Ovary (tissue), 10 donors: ENCODE data around the gene PALS1. TPM values are rescaled to one million over a fixed set of nuclear protein-coding genes. Genes with fewer than 3 reads are reported as not detected.

Experiments used
- DNase-seq, 5 donors: peaks; one replicate each; pipeline ENCODE4 v3.0.0-alpha.2; 2019 to 2020
- H3K27ac ChIP-seq, 2 donors: fragments of 200-600 bp; one replicate each; pipeline versions ENCODE4 v1.5.1 to v1.8.0; 2019 to 2022
- H3K27me3 ChIP-seq: fragments of 200-600 bp; one replicate; pipeline ENCODE4 v1.8.0; 2022
- H3K36me3 ChIP-seq: fragments of 200-600 bp; sonication (generic); one replicate; pipeline ENCODE4 v1.5.1; 2019
- H3K4me1 ChIP-seq: one replicate; pipeline ENCODE4 v1.8.1; 2013; ENCODE audit warnings: mild to moderate bottlenecking, moderate library complexity; ENCODE audit not compliant: insufficient read depth
- H3K4me3 ChIP-seq: fragments of 200-600 bp; sonication (generic); one replicate; pipeline ENCODE4 v1.5.1; 2017
- H3K9me3 ChIP-seq, 2 donors: fragments of 200-600 bp in 1 of 2; sonication (generic) in 1 of 2; one replicate each; pipeline versions ENCODE4 v1.5.1 to v1.8.1; 2013 to 2019; ENCODE audit warnings: mild to moderate bottlenecking in 1 of 2, moderate library complexity in 1 of 2
- EP300 ChIP-seq: sonication (generic); formaldehyde crosslinking; IDR thresholded peaks from one replicate; pipeline ENCODE4 v1.6.1; 2017; ENCODE audit warnings: antibody characterized with exemption
- POLR2A ChIP-seq: fragments of 450-650 bp; IDR thresholded peaks from one replicate; pipeline ENCODE4 v1.6.1; 2017; ENCODE audit warnings: antibody characterized with exemption, mild to moderate bottlenecking, moderate library complexity
- WGBS, 3 donors: extraction: QIAGEN DNeasy Blood & Tissue Kit in 1 of 3; methylation state at CpG; one replicate each; pipeline versions ENCODE4 v1.1.5 to v1.1.7; 2013 to 2017; 5-methylcytosine and 5-hydroxymethylcytosine counted together
- intact Hi-C, 4 donors: fragments of 100-400 bp; cut with DNase I; formaldehyde crosslinking; loops; one replicate each; pipeline versions ENCODE4 v1.11.0 to v1.15.1; 2022 to 2023
- long read RNA-seq, 3 donors: library from polyadenylated mRNA in 2 of 3; unstranded in 2 of 3; transcript quantifications; one replicate each; pipeline ENCODE4 v2.0.0 and lab custom pipeline, GENCODE V29; 2021 to 2026
- polyA plus RNA-seq, 2 donors: library from polyadenylated mRNA; stranded (reverse); fragments of 200-250 nt in 1 of 2; fragments of 350-450 nt in 1 of 2; fragmentation: Illumina TruSeq in 1 of 2; extraction: RNeasy Lipid Tissue Mini Kit (QIAGEN cat#74804) in 1 of 2; gene quantifications; one replicate each; pipeline ENCODE4 v1.2.3, GENCODE V29; 2013 to 2014
- total RNA-seq, 7 donors: library from RNA; depleted of rRNA in 2 of 7; stranded (reverse); fragments of >200 nt in 2 of 7; fragmentation: NEBNext Ultra II Directional in 3 of 7; extraction: Animal tissue kit (Norgen Biotek cat#: 25700) in 3 of 7; gene quantifications; one replicate each; pipeline versions ENCODE4 v1.1.0 to v1.2.4, GENCODE V29; 2016 to 2023
- TF ChIP-seq, protein P1 (sequence below), 3 donors: fragments of 450-650 bp in 2 of 3; fragments of 200-600 bp in 1 of 3; IDR thresholded peaks; one replicate each; pipeline versions ENCODE4 v1.5.1 to v1.8.0; 2016 to 2022; ENCODE audit warnings: antibody characterized with exemption in 3 of 3, mild to moderate bottlenecking in 1 of 3
- donor health status: DM: no; HTN: no; CAD: no; lungs with moderate emphysema.
- donor health status: DM: no; HTN: no; CAD: no.
- donor health status: Bipolar disorder and iron deficiency.
- donor health status: DM: yes; HTN: yes; CAD: no.
- donor health status: DM: no; HTN: no; CAD: no.
- donor health status: DM: yes; HTN: yes; CAD: no.

Gene PALS1
- total RNA-seq (10 to 100 TPM; 10.3 to 15.7 (median 14.0) TPM), polyA plus RNA-seq (10 to 100 TPM in 1 of 2 donors, 1 to 10 TPM in 1; 4.9 to 10.4 TPM)
- long read RNA-seq, donor 1, full-length matches to known transcripts: 1 of 21 reads
- long read RNA-seq, donor 1, partial matches to known transcripts: 16 of 21 reads
- long read RNA-seq, donor 1, other reads (novel, unspliced or antisense): 4 of 21 reads
- long read RNA-seq, donor 2, full-length matches to known transcripts: 9 of 27 reads
- long read RNA-seq, donor 2, partial matches to known transcripts: 18 of 27 reads
- long read RNA-seq, donor 2, other reads (novel, unspliced or antisense): 0 of 27 reads
- long read RNA-seq, donor 3, full-length matches to known transcripts: 10 of 17 reads
- long read RNA-seq, donor 3, partial matches to known transcripts: 4 of 17 reads
- long read RNA-seq, donor 3, other reads (novel, unspliced or antisense): 3 of 17 reads

DNA sequence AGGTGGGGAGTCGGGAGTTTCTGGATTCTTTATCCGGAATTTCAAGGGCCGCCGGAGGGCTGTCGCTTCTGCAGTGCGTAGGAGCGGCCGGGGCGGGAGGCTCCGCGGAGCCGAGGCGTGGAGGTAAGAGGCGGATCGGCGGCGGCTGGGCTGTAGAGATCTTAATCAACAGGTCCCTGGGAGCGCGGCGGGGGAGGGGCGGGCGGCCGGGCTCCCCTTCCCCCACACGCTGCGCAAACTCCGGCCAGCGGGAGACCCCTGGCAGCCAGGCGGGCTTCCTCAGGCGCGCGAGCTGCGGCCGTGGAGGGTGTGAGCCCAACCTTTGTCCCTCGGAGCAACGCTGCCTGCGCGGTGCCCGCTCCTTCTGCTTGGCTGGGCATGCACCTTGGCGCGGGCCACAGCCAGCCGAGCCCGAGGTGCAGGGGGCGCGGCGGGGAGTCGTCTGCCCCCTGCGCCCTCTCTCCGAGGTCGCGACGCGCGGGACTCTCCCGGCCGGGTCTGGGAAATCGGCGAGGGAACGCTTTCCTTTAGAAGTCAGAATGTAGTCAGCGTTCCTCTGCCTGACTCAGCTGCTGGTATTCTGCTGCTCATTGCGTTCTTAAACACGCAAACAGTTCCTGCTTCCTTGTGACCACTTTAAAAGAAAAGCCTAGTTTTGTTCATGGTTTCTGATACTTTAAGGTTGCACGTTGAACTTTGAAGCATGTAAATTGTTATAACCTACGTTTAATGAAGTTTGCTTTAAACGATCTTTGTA, at the start of gene PALS1:
Gene PALS1, plus strand, starts transcription at position 25 of the 757 bp plus-strand sequence. CDS start 37,736 bp downstream, outside the sequence.
- H3K36me3 ChIP-seq: no peaks in the 10 kb centered on the region
- H3K4me3 ChIP-seq: peak within 1 kb of the TSS; percentile 76
- H3K27me3 ChIP-seq: no peaks in the 10 kb centered on the region
- TF ChIP-seq EP300 (no peak), POLR2A (peak; percentile 40)
- TF ChIP-seq, protein P1, sequence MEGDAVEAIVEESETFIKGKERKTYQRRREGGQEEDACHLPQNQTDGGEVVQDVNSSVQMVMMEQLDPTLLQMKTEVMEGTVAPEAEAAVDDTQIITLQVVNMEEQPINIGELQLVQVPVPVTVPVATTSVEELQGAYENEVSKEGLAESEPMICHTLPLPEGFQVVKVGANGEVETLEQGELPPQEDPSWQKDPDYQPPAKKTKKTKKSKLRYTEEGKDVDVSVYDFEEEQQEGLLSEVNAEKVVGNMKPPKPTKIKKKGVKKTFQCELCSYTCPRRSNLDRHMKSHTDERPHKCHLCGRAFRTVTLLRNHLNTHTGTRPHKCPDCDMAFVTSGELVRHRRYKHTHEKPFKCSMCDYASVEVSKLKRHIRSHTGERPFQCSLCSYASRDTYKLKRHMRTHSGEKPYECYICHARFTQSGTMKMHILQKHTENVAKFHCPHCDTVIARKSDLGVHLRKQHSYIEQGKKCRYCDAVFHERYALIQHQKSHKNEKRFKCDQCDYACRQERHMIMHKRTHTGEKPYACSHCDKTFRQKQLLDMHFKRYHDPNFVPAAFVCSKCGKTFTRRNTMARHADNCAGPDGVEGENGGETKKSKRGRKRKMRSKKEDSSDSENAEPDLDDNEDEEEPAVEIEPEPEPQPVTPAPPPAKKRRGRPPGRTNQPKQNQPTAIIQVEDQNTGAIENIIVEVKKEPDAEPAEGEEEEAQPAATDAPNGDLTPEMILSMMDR (IDR thresholded peaks at IDR 0.05): no peak
- intact Hi-C loops: no loop called here
- no peaks in the 10 kb centered on the region for H3K9me3 ChIP-seq
- DNase-seq: peak in 1 of 5 donors; percentile 56
- peak within 1 kb of the TSS; percentile 90 to 95 for H3K27ac ChIP-seq
- 0% methylated on average over 42 to 64 of the region's 64 CpGs for WGBS, 3 donors
- no peaks in the 10 kb centered on the region for H3K4me1 ChIP-seq

DNA sequence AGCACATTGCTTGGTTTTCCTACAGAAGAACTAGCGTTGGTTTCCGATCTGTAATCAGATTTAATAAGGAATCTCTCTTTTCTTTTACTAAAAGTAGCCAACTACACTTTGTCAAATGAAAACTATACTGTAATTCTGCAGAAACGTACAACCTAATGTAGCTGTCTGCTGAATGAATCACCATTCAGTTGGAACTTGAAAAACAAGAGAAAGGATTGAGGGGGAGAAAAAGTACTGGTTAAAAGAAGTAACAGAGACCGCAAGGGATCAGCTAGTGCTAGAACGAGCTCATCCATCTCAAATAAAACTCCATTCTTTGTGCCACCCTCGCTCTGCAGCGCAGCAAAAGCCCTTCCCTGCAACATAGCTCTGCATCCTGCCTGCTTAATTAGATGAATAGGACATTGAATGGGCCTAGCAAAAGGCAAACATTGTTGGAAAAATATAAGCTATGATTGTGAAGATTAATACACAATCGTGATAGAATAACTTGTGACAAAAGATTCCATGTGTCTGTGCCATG, 49.4 kb upstream of the PALS1 start:
- Histone ChIP-seq H3K36me3 (no peaks in the 10 kb centered on the region), H3K4me1 (no peaks in the 10 kb centered on the region), H3K9me3 (no peaks in the 10 kb centered on the region), H3K27me3 (no peaks in the 10 kb centered on the region), H3K27ac (no peak overlapping the region), H3K4me3 (no peak overlapping the region)
- DNase-seq: no peak
- intact Hi-C loops: no loop called here
- 74 to 83% (median 81%) methylated on average over 8 of the region's 8 CpGs for WGBS, 3 donors
- no peak for TF ChIP-seq POLR2A
- TF ChIP-seq, protein P1 (IDR thresholded peaks at IDR 0.05): no peak
- no peak for TF ChIP-seq EP300

DNA sequence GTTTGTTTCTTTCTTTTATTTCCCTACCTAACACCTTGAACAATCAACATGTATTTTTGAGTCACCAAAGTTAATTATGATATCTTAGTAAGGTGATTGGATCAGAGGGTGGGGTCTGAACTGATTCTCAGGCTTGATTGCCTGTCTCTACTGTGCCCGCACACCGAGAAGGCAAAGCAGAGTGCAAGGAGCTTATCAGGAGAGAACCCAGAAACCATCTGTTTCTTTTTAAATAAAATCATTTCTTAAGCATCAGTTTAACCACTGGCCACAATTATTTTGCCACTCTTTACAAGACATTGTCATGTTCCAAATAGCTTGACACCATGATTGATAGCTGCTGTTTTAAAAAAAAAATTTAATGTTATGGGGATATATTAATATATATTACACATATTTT, 48.9 kb upstream of the PALS1 start:
- DNase-seq: no peak
- no peaks in the 10 kb centered on the region for H3K9me3 ChIP-seq
- H3K36me3 ChIP-seq: no peaks in the 10 kb centered on the region
- intact Hi-C loops: no loop called here
- H3K27me3 ChIP-seq: no peaks in the 10 kb centered on the region
- 71 to 80% (median 74%) methylated on average over 2 of the region's 2 CpGs for WGBS, 3 donors
- H3K4me1 ChIP-seq: no peaks in the 10 kb centered on the region
- no peak for TF ChIP-seq EP300
- H3K27ac ChIP-seq: no peak overlapping the region
- no peak overlapping the region for H3K4me3 ChIP-seq

DNA sequence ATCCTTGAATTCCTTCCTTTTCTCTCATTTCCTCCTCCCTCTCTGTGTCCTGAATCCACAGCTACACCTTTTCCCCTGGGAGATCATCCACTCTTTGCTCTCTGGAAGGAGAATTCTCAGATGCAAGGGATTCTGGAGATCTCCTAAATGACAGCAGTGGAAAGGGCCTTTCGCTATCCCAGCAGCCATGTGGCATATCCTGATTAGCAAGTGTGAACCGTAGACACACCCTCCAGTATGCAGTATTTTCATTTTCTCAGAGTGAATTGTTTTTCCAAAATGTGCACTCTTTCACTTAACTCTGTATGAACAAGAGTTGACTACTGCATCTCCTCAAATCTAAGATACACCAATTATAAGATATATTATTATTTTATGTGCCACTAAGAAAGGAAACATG, 46.0 kb upstream of the PALS1 start:
- H3K27me3 ChIP-seq: no peaks in the 10 kb centered on the region
- 27 to 44% (median 28%) methylated on average over 2 of the region's 2 CpGs for WGBS, 3 donors
- intact Hi-C loops: no loop called here
- DNase-seq: no peak
- no peak overlapping the region for H3K27ac ChIP-seq
- TF ChIP-seq, protein P1 (IDR thresholded peaks at IDR 0.05): no peak
- TF ChIP-seq POLR2A: no peak
- no peak for TF ChIP-seq EP300
- no peaks in the 10 kb centered on the region for H3K4me1 ChIP-seq
- H3K36me3 ChIP-seq: no peaks in the 10 kb centered on the region
- H3K4me3 ChIP-seq: no peak overlapping the region
- no peaks in the 10 kb centered on the region for H3K9me3 ChIP-seq
